Measurements from ENCODE around the gene WWC2. TPM values are rescaled to one million over a fixed set of nuclear protein-coding genes. Genes with fewer than 3 reads are reported as not detected.

WWC2 gene
- total RNA-seq, 4 donors from 2014 or later: 6.6 to 79.7 (median 9.4) TPM

- Histone ChIP-seq H3K27ac (no peak overlapping the region), H3K4me3 (peak overlapping the region in 1 of 4 donors; percentile 20), H3K36me3 (no peaks in the 10 kb centered on the region), H3K27me3 (peaks cover 20% of the 10 kb centered on the region), H3K4me1 (peaks cover 0 to 7% (median 0%) of the 10 kb centered on the region in 4 donors), H3K9me3 (no peaks in the 10 kb centered on the region)
- in situ Hi-C loops (cut with MboI; ENCODE audit: low pct_ligation_motif_present in 1 of 4, low pct_unique_long_range_greater_than_20kb in 1 of 4, low sequenced_read_pairs in 3 of 4) (no loop called here), intact Hi-C loops (cut with DNase I; ENCODE audit: low total_unique reads) (no loop called here)
- TF ChIP-seq POLR2AphosphoS5 (IDR thresholded peaks at IDR 0.05): no peak
- TF ChIP-seq CTCF (IDR thresholded peaks at IDR 0.05): no peak
- TF ChIP-seq POLR2A (IDR thresholded peaks at IDR 0.05): no peak
- no peak for TF ChIP-seq EP300 (IDR thresholded peaks at IDR 0.05; ENCODE audit: low read depth)
- 33 to 34% methylated on average over 6 to 30 of the region's 40 CpGs for WGBS, 2 donors (ENCODE audit: low coverage in 1 of 2)
- DNase-seq: no peak
Measured at GRCh38 chr4:183342541-183343533, 243.8 kb downstream of the WWC2 start.

DNA sequence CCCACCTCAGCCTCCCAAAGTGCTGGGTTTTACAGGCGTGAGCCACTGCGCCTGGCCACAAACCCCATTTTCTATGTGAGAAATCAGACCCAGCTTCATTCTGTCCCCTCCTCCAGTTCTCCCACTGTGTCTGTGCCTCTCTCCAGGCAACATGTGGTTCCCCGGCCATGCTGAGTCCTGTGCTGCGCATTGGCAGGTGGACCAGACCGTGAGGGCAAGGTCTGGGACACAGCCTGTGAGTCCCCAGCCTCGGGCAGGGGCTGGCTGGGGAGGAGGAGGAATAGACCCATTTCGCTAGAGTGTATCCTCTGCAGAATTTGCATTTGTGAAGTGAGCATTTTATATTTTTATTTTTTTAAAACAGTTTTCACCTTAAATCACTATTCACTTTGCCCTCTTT, 244.7 kb downstream of the WWC2 start:
- H3K9me3 ChIP-seq: no peaks in the 10 kb centered on the region
- H3K27ac ChIP-seq: no peak overlapping the region
- intact Hi-C loops (cut with DNase I; ENCODE audit: low total_unique reads): no loop called here
- DNase-seq: no peak
- WGBS, 2 donors (ENCODE audit: low coverage in 1 of 2): 82 to 100% methylated on average over 1 to 7 of the region's 7 CpGs
- H3K27me3 ChIP-seq: peaks cover 20% of the 10 kb centered on the region
- peaks cover 0 to 7% (median 0%) of the 10 kb centered on the region in 4 donors for H3K4me1 ChIP-seq
- TF ChIP-seq CTCF (IDR thresholded peaks at IDR 0.05) (no peak), EP300 (IDR thresholded peaks at IDR 0.05; ENCODE audit: low read depth) (no peak), POLR2A (IDR thresholded peaks at IDR 0.05) (no peak)
- in situ Hi-C loops (cut with MboI; ENCODE audit: low pct_ligation_motif_present in 1 of 4, low pct_unique_long_range_greater_than_20kb in 1 of 4, low sequenced_read_pairs in 3 of 4): no loop called here
- H3K36me3 ChIP-seq: no peaks in the 10 kb centered on the region
- no peak overlapping the region for H3K4me3 ChIP-seq

DNA sequence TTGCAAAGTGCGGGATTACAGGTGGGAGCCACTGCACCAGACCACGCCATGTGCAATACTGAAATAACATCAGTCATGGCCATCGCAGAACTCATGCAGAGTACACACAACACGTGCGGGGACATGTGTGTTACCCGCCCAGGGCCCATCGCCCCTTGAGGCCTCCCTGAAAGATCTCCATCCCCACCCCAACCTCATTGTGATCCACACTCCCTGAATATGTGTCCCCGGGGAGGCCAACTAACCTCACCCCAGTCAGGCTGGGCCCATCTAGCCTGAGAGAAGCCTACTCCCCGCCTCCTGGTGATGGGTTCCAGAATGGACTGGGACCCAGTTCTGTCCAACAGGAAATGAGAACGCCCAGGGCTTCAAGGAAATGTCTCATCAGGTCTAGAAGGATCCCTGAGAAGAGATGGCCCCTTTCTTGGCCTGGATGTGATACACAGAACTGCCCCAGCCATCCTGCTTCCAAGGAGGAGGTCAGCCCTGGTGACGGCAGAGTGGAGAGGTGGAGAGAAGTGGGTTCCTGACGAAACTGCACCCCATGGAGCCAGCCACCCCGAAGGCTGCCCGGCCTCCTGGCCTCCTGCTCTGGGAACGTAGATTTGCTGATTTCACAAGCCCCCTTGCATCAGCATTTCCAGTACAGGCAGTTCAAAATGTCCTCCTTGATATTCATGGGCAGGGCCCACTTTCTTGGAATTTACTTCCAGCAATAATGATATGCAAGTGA, 245.6 kb downstream of the WWC2 start:
- no peak for TF ChIP-seq POLR2AphosphoS5 (IDR thresholded peaks at IDR 0.05)
- no peak for TF ChIP-seq POLR2A (IDR thresholded peaks at IDR 0.05)
- TF ChIP-seq CTCF (IDR thresholded peaks at IDR 0.05): no peak
- TF ChIP-seq EP300 (IDR thresholded peaks at IDR 0.05; ENCODE audit: low read depth): no peak
- 89% methylated on average over 15 of the region's 15 CpGs; no CpG with 5 or more reads in 1 of the 2 donors for WGBS, 2 donors (ENCODE audit: low coverage in 1 of 2)
- peaks cover 20% of the 10 kb centered on the region for H3K27me3 ChIP-seq
- no peak overlapping the region for H3K4me3 ChIP-seq
- H3K4me1 ChIP-seq: peaks cover 0 to 7% (median 0%) of the 10 kb centered on the region in 4 donors
- H3K9me3 ChIP-seq: no peaks in the 10 kb centered on the region
- in situ Hi-C loops (cut with MboI; ENCODE audit: low pct_ligation_motif_present in 1 of 4, low pct_unique_long_range_greater_than_20kb in 1 of 4, low sequenced_read_pairs in 3 of 4) (no loop called here), intact Hi-C loops (cut with DNase I; ENCODE audit: low total_unique reads) (no loop called here)
- DNase-seq: no peak
- H3K36me3 ChIP-seq: no peaks in the 10 kb centered on the region
- no peak overlapping the region for H3K27ac ChIP-seq

GRCh38 chr4:183345261-183345660, 246.2 kb downstream of the WWC2 start:
- no peak for DNase-seq
- Histone ChIP-seq H3K9me3 (no peaks in the 10 kb centered on the region), H3K27me3 (peaks cover 20% of the 10 kb centered on the region), H3K27ac (no peak overlapping the region), H3K4me1 (peaks cover 0 to 7% (median 0%) of the 10 kb centered on the region in 4 donors), H3K4me3 (no peak overlapping the region), H3K36me3 (no peaks in the 10 kb centered on the region)
- 87% methylated on average over 4 of the region's 4 CpGs; no CpG with 5 or more reads in 1 of the 2 donors for WGBS, 2 donors (ENCODE audit: low coverage in 1 of 2)
- intact Hi-C loops (cut with DNase I; ENCODE audit: low total_unique reads) (no loop called here), in situ Hi-C loops (cut with MboI; ENCODE audit: low pct_ligation_motif_present in 1 of 4, low pct_unique_long_range_greater_than_20kb in 1 of 4, low sequenced_read_pairs in 3 of 4) (no loop called here)
- TF ChIP-seq EP300 (IDR thresholded peaks at IDR 0.05; ENCODE audit: low read depth) (no peak), POLR2AphosphoS5 (IDR thresholded peaks at IDR 0.05) (no peak), POLR2A (IDR thresholded peaks at IDR 0.05) (no peak), CTCF (IDR thresholded peaks at IDR 0.05) (no peak)
